ENCODE measurements around the gene DCC.

- TF ChIP-seq CTCF (IDR thresholded peaks at IDR 0.05) (no peak), POLR2A (IDR thresholded peaks at IDR 0.05) (no peak)
These were observed 102.7 kb downstream of the DCC start for GRCh38 chr18:52442686-52443085.

Measured in body of pancreas (tissue), 4 donors.